GM10266 (cell line): Measurements from ENCODE around the gene PRKCE.

Experiments
- DNase-seq: peaks from one replicate; pipeline ENCODE4 v3.0.0; 2012; ENCODE audit errors: extremely low spot score
- TF ChIP-seq, protein P1 (sequence below): IDR thresholded peaks from 2 replicates; pipeline ENCODE4 v1.5.1; 2012; ENCODE audit warnings: mild to moderate bottlenecking, low read depth; ENCODE audit not compliant: control insufficient read depth, insufficient read depth; ENCODE audit errors: missing control alignments

PRKCE gene

DNA sequence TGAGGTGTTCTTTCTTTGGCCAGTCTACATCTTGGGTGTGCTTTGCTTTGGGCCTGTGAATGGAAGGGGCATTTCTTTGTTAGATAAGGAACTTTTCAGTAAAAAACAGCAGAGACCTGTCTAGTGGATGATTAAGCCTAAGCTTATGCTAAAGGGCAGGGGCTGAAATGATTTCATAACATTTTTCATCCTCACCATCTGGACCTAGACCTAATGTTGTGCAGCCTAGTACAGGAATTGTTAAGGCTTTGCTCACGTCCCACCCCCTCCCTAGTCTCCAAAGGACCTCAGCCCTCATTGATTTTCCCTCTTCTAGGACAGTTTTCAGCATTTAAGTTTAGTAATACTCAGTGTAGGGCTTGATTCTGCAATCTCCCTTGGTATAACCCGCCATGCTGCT is 111.8 kb downstream of the PRKCE start:
- no peak for DNase-seq
- TF ChIP-seq, protein P1, sequence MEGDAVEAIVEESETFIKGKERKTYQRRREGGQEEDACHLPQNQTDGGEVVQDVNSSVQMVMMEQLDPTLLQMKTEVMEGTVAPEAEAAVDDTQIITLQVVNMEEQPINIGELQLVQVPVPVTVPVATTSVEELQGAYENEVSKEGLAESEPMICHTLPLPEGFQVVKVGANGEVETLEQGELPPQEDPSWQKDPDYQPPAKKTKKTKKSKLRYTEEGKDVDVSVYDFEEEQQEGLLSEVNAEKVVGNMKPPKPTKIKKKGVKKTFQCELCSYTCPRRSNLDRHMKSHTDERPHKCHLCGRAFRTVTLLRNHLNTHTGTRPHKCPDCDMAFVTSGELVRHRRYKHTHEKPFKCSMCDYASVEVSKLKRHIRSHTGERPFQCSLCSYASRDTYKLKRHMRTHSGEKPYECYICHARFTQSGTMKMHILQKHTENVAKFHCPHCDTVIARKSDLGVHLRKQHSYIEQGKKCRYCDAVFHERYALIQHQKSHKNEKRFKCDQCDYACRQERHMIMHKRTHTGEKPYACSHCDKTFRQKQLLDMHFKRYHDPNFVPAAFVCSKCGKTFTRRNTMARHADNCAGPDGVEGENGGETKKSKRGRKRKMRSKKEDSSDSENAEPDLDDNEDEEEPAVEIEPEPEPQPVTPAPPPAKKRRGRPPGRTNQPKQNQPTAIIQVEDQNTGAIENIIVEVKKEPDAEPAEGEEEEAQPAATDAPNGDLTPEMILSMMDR, result no peak

DNA sequence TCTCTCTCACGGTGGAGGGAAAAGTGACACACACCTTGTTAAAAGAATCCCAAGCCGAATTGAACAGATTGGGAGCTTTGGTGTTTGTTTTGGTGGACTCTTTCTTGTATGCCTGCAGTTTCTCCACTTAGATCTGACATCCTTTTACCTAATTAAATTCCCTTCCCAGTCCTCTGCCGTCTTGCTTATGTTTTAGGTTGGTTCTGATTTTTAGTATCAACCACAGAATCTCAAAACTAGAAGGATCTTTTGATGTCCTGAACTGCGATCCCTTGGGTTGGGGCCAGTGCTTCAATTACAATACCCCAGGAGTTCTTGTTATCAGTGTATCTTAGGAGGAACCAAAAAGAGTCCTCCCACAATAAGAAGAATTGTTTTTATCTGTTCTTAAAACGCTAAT is 112.3 kb downstream of the PRKCE start:
- TF ChIP-seq, protein P1, result no peak
- DNase-seq, result no peak

DNA sequence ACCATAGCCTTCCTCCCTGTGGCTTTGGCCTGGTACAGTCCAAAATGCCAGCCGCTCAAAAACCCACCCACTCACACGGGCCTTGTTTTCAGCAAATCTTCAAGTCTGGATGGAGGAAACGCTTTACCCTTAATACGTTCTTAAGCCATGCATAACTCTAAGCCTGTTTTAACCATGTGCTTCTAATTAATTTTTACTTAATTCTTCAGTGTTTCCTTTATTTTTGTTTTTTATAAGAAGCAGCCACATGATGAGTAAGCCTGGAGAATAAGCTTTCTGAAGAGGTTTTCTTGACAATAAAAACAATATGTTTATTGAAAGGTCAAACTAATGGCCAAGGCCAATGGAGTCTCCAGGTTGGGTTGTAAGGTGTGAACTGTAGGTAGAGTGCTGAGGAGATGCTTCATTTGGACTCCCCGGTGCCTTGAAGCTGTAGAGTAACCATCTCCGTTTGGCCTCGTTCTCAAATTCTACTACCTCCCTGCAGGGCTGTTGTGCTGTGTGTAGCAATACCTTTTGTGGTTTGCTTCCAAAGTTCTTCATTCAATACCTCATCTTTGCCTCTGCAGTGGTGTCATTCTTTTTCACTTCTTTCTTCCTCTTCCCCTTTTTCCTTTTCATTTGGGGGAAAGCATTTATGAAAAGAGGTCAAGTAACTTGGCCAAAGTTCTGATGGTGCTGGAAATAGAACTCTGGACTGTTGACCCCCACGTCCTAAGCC is 113.7 kb downstream of the PRKCE start:
- TF ChIP-seq, protein P1, result no peak
- DNase-seq, result no peak

DNA sequence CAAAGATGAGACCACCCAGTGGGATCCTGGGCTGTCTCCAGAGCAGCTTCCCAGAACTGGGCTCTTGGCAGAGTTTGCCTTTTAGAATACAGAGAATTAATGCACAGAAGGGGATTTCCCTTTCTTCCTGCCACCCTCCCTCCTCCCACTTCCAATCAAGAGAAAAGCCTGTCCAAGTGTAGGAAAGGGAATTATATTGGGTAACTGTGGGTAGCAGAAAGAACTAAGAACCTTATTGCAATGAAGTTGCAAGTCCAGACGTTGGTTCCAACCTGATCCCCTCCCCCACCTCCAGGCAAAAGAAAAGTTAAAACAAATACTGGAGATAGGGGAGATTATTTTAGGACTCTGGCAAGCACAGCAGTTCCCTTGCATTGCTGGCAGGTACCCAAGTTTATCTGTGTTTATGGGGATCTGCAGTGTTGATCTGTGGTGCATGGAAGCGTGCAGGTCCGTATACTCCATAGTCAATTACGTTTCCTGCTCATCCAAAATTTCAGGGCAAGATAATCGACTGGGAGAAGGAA is 114.3 kb downstream of the PRKCE start:
- no peak for DNase-seq
- TF ChIP-seq, protein P1, result no peak

DNA sequence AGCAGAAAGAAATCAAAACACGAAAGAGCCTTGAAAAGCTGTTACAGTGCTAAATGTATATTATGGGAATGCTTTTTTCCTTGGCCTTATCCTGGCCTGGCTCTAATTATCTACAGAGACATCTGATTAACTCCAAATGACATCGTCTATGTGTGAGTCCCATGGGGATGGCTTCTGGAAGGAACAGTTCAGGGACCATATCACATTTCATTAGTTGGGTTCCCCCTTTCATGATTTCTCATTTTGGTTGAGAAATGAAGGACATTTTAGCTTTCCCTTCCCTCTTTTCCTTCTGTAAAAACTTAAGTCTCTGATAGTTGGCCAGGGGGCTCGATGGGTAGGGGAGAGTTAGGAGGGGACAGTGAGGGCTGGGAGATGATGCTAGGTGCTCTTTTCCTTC is 116.7 kb downstream of the PRKCE start:
- TF ChIP-seq, protein P1, result no peak

DNA sequence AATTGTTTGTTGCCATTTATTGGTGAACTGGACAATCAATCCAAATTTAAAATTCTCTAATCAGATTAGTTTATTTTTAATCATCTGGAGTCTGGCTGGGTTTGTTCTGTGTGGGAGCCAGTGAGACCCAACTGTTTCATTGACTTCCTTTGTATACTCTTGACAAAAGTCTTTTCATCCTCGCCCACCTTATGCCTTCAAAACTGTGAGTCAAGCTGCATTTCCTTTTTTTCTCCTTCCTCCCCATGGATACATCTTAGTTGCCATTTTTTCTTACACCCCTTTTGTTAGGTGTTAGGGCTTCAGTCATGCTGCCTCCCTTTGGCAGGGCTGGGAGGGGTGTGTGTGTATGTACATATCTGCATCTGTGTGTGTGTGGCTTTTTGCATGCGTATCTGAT is 117.6 kb downstream of the PRKCE start:
- TF ChIP-seq, protein P1, result no peak
- no peak for DNase-seq

More for the DNA sequence above, 116.7 kb downstream of the PRKCE start:
- no peak for DNase-seq

DNA sequence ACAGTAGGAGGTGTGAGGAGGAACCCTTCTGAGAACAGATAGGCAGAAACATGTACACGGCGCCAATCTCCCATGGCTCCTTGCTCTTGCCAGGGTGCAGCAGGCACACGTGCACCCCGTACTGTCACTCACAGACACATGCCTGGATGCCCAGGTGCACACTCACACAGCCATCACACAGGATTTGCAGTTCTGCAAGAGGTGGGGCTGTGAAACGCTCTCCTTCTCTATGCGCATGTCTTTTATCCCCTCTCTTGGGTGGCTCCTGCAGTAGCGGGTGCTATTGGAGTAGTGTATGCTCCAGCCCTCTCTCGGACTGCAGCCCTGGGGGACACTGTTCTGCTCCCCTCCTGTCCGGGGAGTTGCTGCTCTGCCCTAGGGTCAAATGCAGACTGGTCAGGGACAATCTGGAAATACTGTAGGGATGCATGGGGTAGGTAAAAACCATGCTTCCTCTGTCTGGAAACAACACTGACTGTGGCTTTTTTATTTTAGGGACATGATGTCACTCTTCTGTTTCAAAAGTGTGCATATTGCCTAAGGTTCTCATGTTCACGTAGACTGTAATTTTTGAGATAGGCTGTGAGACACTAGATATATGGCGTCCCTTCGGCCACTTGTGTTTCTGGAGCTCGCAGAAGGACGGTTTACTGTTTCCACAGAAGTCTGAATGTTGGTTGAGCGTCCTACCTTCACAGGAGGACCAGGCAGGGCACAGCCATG is 118.5 kb downstream of the PRKCE start:
- TF ChIP-seq, protein P1, result no peak
- no peak for DNase-seq
